ENCODE data around the gene MICAL1.
"Not testable (repeated sequence)": the region's sequence is repeated elsewhere in the genome, so short reads cannot be mapped to it uniquely, and the experiment has no call there.

Gene MICAL1

GRCh38 chr6:109477184-109477583 is 21.6 kb upstream of the MICAL1 start:
- DNase-seq (ENCODE audit: low read depth in 2 of 2, low spot score in 1 of 2) = no peak

- DNase-seq (ENCODE audit: low read depth in 2 of 2, low spot score in 1 of 2) = no peak
Observed at GRCh38 chr6:109475625-109476024, 20.1 kb upstream of the MICAL1 start.

- DNase-seq (ENCODE audit: low read depth in 2 of 2, low spot score in 1 of 2) = no peak
Observed at GRCh38 chr6:109474995-109475394, 19.4 kb upstream of the MICAL1 start.

- no peak for DNase-seq (ENCODE audit: low read depth in 2 of 2, low spot score in 1 of 2)
Observed at GRCh38 chr6:109473120-109473519, 17.5 kb upstream of the MICAL1 start.

- no peak for DNase-seq (ENCODE audit: low read depth in 2 of 2, low spot score in 1 of 2)
Observed at GRCh38 chr6:109472132-109472995, 16.8 kb upstream of the MICAL1 start.

GRCh38 chr6:109471105-109471810 is 15.7 kb upstream of the MICAL1 start:
- no peak for DNase-seq (ENCODE audit: low read depth in 2 of 2, low spot score in 1 of 2)

- DNase-seq (ENCODE audit: low read depth in 2 of 2, low spot score in 1 of 2) = no peak
Observed at GRCh38 chr6:109469591-109470189, 14.1 kb upstream of the MICAL1 start.

- DNase-seq (ENCODE audit: low read depth in 2 of 2, low spot score in 1 of 2) = no peak
Observed at GRCh38 chr6:109467696-109468095, 12.1 kb upstream of the MICAL1 start.

GRCh38 chr6:109466212-109466923 is 10.8 kb upstream of the MICAL1 start:
- DNase-seq (ENCODE audit: low read depth in 2 of 2, low spot score in 1 of 2) = no peak

- no peak for DNase-seq (ENCODE audit: low read depth in 2 of 2, low spot score in 1 of 2)
Observed at GRCh38 chr6:109465772-109466171, 10.2 kb upstream of the MICAL1 start.

- no peak for DNase-seq (ENCODE audit: low read depth in 2 of 2, low spot score in 1 of 2)
Observed at GRCh38 chr6:109461733-109462526, 6.4 kb upstream of the MICAL1 start.

GRCh38 chr6:109461205-109461604 is 5.6 kb upstream of the MICAL1 start:
- DNase-seq (ENCODE audit: low read depth in 2 of 2, low spot score in 1 of 2) = not testable (repeated sequence)

GRCh38 chr6:109460161-109460829 is 4.7 kb upstream of the MICAL1 start:
- DNase-seq (ENCODE audit: low read depth in 2 of 2, low spot score in 1 of 2) = no peak

GRCh38 chr6:109458774-109459531 is 3.4 kb upstream of the MICAL1 start:
- no peak for DNase-seq (ENCODE audit: low read depth in 2 of 2, low spot score in 1 of 2)

- DNase-seq (ENCODE audit: low read depth in 2 of 2, low spot score in 1 of 2) = no peak
Observed at GRCh38 chr6:109457562-109457996, 2.0 kb upstream of the MICAL1 start.

- no peak for DNase-seq (ENCODE audit: low read depth in 2 of 2, low spot score in 1 of 2)
Observed at GRCh38 chr6:109456710-109457561, 1.4 kb upstream of the MICAL1 start.

- no peak for DNase-seq (ENCODE audit: low read depth in 2 of 2, low spot score in 1 of 2)
Observed at GRCh38 chr6:109456111-109456583, 575 bp upstream of the MICAL1 start.

Data from stimulated activated CD8-positive, alpha-beta memory T cell treated with anti-CD3 and anti-CD28 coated beads, Interleukin-4, amount 100 ng/mL, for 1 hour (primary cell).